Esophagus (tissue), 2 donors: ENCODE data around the gene ITIH6. TPM values are rescaled to one million over a fixed set of nuclear protein-coding genes. Genes with fewer than 3 reads are reported as not detected.

Experiments
- polyA plus RNA-seq, 2 donors: library from polyadenylated mRNA; stranded (reverse); fragments of 200-250 nt; gene quantifications; one replicate each; pipeline ENCODE4 v1.2.3, GENCODE V29; 2013
- donor health status: healthy with polysubstance abuse.
- donor health status: Bipolar disorder and iron deficiency.

The ITIH6 gene
- polyA plus RNA-seq, 2 donors = not detected

Other genes starting within 250 kb of the ITIH6 start
- 10 to 100 TPM; 36.2 to 52.5 TPM for gene MAGED2, start 9.5 kb upstream of the ITIH6 start, polyA plus RNA-seq
- gene TRO, start 122.6 kb upstream of the ITIH6 start, polyA plus RNA-seq = 1 to 10 TPM; 2.9 to 6.0 TPM
- gene PFKFB1, start 195.9 kb upstream of the ITIH6 start, polyA plus RNA-seq = under 1 TPM; 0.11 to 0.26 TPM
- 10 to 100 TPM in 1 of 2 donors, 1 to 10 TPM in 1; 6.6 to 14.3 TPM for gene APEX2, start 202.1 kb upstream of the ITIH6 start, polyA plus RNA-seq
- gene ALAS2, start 232.7 kb upstream of the ITIH6 start, polyA plus RNA-seq = not detected